HEK293T (cell line): ENCODE results near the gene MAPRE2.

Experiments used
- ARNT ChIP-seq: fragments of 450-650 bp; IDR thresholded peaks from 2 replicates; pipeline ENCODE4 v1.6.1; 2017; ENCODE audit warnings: mild to moderate bottlenecking
- BHLHE40 ChIP-seq: fragments of 450-650 bp; IDR thresholded peaks from 2 replicates; pipeline ENCODE4 v1.6.1; 2016; ENCODE audit warnings: mild to moderate bottlenecking, moderate library complexity, borderline replicate concordance
- ELF4 ChIP-seq: fragments of 450-650 bp; IDR thresholded peaks from 2 replicates; pipeline ENCODE4 v1.6.1; 2017; ENCODE audit warnings: antibody characterized with exemption
- FOXA1 ChIP-seq: fragments of 450-650 bp; IDR thresholded peaks from 2 replicates; pipeline ENCODE4 v1.6.1; 2016; ENCODE audit warnings: mild to moderate bottlenecking
- LEF1 ChIP-seq: fragments of 450-650 bp; IDR thresholded peaks from 2 replicates; pipeline ENCODE4 v1.6.1; 2017; ENCODE audit warnings: mild to moderate bottlenecking, borderline replicate concordance
- NFRKB ChIP-seq: fragments of 450-650 bp; IDR thresholded peaks from 2 replicates; pipeline ENCODE4 v1.6.1; 2016; ENCODE audit warnings: mild to moderate bottlenecking, moderate library complexity
- SP1 ChIP-seq: fragments of 450-650 bp; IDR thresholded peaks from 2 replicates; pipeline ENCODE4 v1.6.1; 2017
- SUZ12 ChIP-seq: fragments of 450-650 bp; IDR thresholded peaks from 2 replicates; pipeline ENCODE4 v1.6.1; 2016; ENCODE audit warnings: mild to moderate bottlenecking
- TARDBP ChIP-seq: fragments of 450-650 bp; IDR thresholded peaks from 2 replicates; pipeline ENCODE4 v1.6.1; 2016
- ZNF384 ChIP-seq: fragments of 450-650 bp; IDR thresholded peaks from 2 replicates; pipeline ENCODE4 v1.6.1; 2016

DNA sequence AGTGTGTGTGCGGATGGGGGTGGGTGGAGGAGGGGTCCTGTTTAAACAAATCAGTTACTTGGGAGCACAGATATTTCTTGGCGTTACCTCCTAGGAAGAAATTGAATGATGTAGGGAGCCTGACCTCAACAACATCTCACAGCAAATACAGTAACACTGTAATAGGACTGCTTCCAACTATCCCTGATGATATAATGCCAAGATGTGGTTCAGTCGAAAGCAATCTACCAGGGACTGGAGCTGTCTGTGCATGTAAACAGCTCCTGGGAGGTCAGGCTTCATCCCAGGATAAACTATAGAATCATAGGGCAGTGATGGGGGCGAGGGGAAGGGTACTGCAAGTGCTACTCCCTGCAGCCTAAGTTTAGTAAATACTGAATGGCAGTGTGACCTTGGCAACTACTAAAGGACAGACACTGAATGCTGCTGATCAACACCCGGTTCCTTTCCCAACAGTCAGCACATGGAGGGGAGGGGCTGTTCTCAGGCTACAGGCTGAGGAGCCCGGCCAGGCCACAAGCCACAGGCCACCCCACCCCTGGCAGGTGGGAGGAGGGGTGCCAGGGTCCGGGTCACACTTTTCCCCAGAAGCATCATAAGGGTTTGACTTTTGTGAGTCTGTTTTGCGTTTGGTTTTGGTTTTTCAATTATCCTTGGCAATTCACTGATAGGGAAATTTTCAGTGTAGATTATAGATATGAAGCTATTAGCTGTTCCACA, 114.3 kb downstream of the MAPRE2 start:
- no peak for TF ChIP-seq TARDBP
- no peak for TF ChIP-seq SP1
- no peak for TF ChIP-seq SUZ12
- no peak for TF ChIP-seq ZNF384
- TF ChIP-seq FOXA1 = no peak
- TF ChIP-seq LEF1 = no peak
- TF ChIP-seq ELF4 = no peak
- TF ChIP-seq NFRKB = no peak
- no peak for TF ChIP-seq BHLHE40
- TF ChIP-seq ARNT = no peak
